DMS53 treated with DMSO at 0.1 percent for 48 hours (cell line): ENCODE data around the gene ADAM20.
"Not testable (repeated sequence)": the region's sequence is repeated elsewhere in the genome, so short reads cannot be mapped to it uniquely, and the experiment has no call there.

Experiments
- DNase-seq: peaks from one replicate; lab custom pipeline; 2025; ENCODE audit not compliant: unreplicated experiment; lab: John Stamatoyannopoulos, UW

Gene ADAM20

GRCh38 chr14:70534904-70535303 is at the start of gene ADAM20:
TSS of gene ADAM20 (minus strand) at chr14:70535004. CDS start at chr14:70524757, 10,247 bp downstream.
- no peak for DNase-seq

- DNase-seq: no peak
These were observed 42.1 kb upstream of the ADAM20 start for GRCh38 chr14:70576891-70577290.

- no peak for DNase-seq
These were observed 38.2 kb upstream of the ADAM20 start for GRCh38 chr14:70573050-70573449.

- no peak for DNase-seq
These were observed 36.3 kb upstream of the ADAM20 start for GRCh38 chr14:70571139-70571538.

- no peak for DNase-seq
These were observed 33.0 kb upstream of the ADAM20 start for GRCh38 chr14:70567791-70568190.

- no peak for DNase-seq
These were observed 29.1 kb upstream of the ADAM20 start for GRCh38 chr14:70563869-70564268.

- no peak for DNase-seq
These were observed 28.6 kb upstream of the ADAM20 start for GRCh38 chr14:70563417-70563816.

GRCh38 chr14:70558356-70558755 is 23.6 kb upstream of the ADAM20 start:
- no peak for DNase-seq

- no peak for DNase-seq
These were observed 21.1 kb upstream of the ADAM20 start for GRCh38 chr14:70555890-70556289.

GRCh38 chr14:70538087-70538486 is 3.3 kb upstream of the ADAM20 start:
- no peak for DNase-seq

GRCh38 chr14:70536830-70537229 is 2.0 kb upstream of the ADAM20 start:
- no peak for DNase-seq

- no peak for DNase-seq
These were observed 4.4 kb downstream of the ADAM20 start for GRCh38 chr14:70530417-70530816.

GRCh38 chr14:70527501-70528105 is 7.2 kb downstream of the ADAM20 start:
- DNase-seq: no peak

GRCh38 chr14:70525691-70526090 is 9.1 kb downstream of the ADAM20 start:
- no peak for DNase-seq

GRCh38 chr14:70515811-70516210 is 19.0 kb downstream of the ADAM20 start:
- DNase-seq: no peak

- no peak for DNase-seq
These were observed 20.4 kb downstream of the ADAM20 start for GRCh38 chr14:70514168-70515069.

GRCh38 chr14:70498191-70498590 is 36.6 kb downstream of the ADAM20 start:
- no peak for DNase-seq

GRCh38 chr14:70489579-70490200 is 45.1 kb downstream of the ADAM20 start:
- no peak for DNase-seq

- DNase-seq: not testable (repeated sequence)
These were observed 57.3 kb downstream of the ADAM20 start for GRCh38 chr14:70477356-70478105.

- not testable (repeated sequence) for DNase-seq
These were observed 59.3 kb downstream of the ADAM20 start for GRCh38 chr14:70475459-70475858.

GRCh38 chr14:70473825-70474224 is 61.0 kb downstream of the ADAM20 start:
- DNase-seq: no peak
